Calu3 (cell line): ENCODE measurements around the gene SPTBN1. TPM values are rescaled to one million over a fixed set of nuclear protein-coding genes. Genes with fewer than 3 reads are reported as not detected.

ENCODE experiments used
- BruUV-seq: library from RNA; stranded (reverse); fragments of 400-500 nt; replicated peaks from 2 replicates; lab custom pipeline; 2021; lab: Mats Ljungman, UMichigan
- CTCF ChIA-PET: fragments of 300-600 bp; sonication (Branson Sonifier 250); formaldehyde crosslinking; loops from one replicate; lab custom pipeline; 2022; ENCODE audit warnings: antibody characterized with exemption; lab: Charles Lee
- DNase-seq: peaks from one replicate; pipeline ENCODE4 v3.0.0; 2022
- H3K27ac Mint-ChIP-seq: one replicate; pipeline ENCODE4 v1.8.0; 2022; ENCODE audit warnings: mixed read lengths; ENCODE audit not compliant: unreplicated experiment
- H3K27me3 Mint-ChIP-seq: one replicate; pipeline ENCODE4 v1.8.0; 2022; ENCODE audit warnings: mixed read lengths; ENCODE audit not compliant: unreplicated experiment
- H3K36me3 Mint-ChIP-seq: one replicate; pipeline ENCODE4 v1.8.0; 2022; ENCODE audit warnings: mild to moderate bottlenecking, moderate library complexity, mixed read lengths; ENCODE audit not compliant: insufficient read depth, unreplicated experiment
- H3K4me1 Mint-ChIP-seq: one replicate; pipeline ENCODE4 v1.8.0; 2022; ENCODE audit warnings: mild to moderate bottlenecking, low read depth, mixed read lengths; ENCODE audit not compliant: unreplicated experiment
- H3K4me3 Mint-ChIP-seq: one replicate; pipeline ENCODE4 v1.8.0; 2022; ENCODE audit warnings: mild to moderate bottlenecking, low read depth, moderate library complexity, mixed read lengths; ENCODE audit not compliant: unreplicated experiment
- H3K9me3 Mint-ChIP-seq: one replicate; pipeline ENCODE4 v1.8.0; 2022; ENCODE audit warnings: low read depth, mixed read lengths; ENCODE audit not compliant: unreplicated experiment
- intact Hi-C: fragments of 100-400 bp; cut with micrococcal nuclease; formaldehyde crosslinking; loops from one replicate; pipeline ENCODE4 v1.10.0; 2022; ENCODE audit not compliant: unreplicated experiment
- total RNA-seq: library from RNA; stranded (reverse); gene quantifications from 2 replicates; pipeline ENCODE4 v1.2.3, GENCODE V29; 2022
- TF ChIP-seq, protein P1 (sequence below): fragments of 200-600 bp; IDR thresholded peaks from one replicate; pipeline ENCODE4 v1.8.0; 2022; ENCODE audit warnings: antibody characterized with exemption; ENCODE audit not compliant: unreplicated experiment

Gene SPTBN1
- total RNA-seq, 1 experiment from 2014 or later, result 611 TPM

DNA sequence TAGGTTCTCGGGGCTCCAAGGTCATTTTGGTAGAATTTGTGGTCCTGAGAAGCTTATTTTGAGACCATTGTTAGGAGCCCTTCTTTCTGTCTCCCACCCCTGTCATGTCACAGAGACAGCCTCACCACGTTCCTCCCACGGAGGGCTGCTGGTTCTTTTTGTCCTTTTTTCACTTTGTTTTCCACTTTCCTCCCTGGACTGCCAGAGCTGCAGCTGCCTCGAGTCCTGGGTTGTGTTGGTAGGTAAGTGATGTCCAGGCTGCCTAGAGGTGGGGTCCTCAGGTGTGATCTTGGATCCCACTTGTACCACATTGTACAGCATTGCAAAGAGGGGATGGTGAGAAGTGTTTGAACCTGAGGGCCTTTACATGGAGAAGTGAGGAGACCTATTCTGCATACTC is 137.1 kb downstream of the SPTBN1 start:
- intact Hi-C loops, result no loop called here
- Mint-ChIP-seq H3K9me3 (no peaks in the 10 kb centered on the region), H3K27ac (peak overlapping the region; percentile 77), H3K27me3 (no peaks in the 10 kb centered on the region), H3K4me3 (no peak overlapping the region), H3K36me3 (peaks cover 84% of the 10 kb centered on the region), H3K4me1 (peaks cover 62% of the 10 kb centered on the region)
- DNase-seq, result no peak
- CTCF ChIA-PET, result no interaction called here
- TF ChIP-seq, protein P1, sequence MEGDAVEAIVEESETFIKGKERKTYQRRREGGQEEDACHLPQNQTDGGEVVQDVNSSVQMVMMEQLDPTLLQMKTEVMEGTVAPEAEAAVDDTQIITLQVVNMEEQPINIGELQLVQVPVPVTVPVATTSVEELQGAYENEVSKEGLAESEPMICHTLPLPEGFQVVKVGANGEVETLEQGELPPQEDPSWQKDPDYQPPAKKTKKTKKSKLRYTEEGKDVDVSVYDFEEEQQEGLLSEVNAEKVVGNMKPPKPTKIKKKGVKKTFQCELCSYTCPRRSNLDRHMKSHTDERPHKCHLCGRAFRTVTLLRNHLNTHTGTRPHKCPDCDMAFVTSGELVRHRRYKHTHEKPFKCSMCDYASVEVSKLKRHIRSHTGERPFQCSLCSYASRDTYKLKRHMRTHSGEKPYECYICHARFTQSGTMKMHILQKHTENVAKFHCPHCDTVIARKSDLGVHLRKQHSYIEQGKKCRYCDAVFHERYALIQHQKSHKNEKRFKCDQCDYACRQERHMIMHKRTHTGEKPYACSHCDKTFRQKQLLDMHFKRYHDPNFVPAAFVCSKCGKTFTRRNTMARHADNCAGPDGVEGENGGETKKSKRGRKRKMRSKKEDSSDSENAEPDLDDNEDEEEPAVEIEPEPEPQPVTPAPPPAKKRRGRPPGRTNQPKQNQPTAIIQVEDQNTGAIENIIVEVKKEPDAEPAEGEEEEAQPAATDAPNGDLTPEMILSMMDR, result no peak
- no TSS peak for BruUV-seq

DNA sequence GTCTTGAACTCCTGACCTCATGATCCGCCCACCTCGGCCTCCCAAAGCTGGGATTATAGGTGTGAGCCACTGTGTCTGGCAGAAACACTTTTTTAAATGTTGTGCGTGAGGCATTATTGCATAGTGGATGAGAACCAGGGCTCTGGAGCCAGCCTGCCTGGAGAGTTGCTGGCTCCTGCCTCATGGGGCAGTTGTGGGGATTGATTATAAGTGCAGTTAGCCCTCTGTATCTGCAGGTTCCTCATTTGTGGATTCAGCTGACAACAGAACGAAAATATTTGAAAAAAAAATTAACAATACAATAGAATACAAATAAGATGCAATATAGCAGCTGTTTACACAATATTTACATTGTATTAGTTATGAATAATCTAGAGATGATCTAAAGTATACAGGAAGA is 137.9 kb downstream of the SPTBN1 start:
- H3K36me3 Mint-ChIP-seq, result peaks cover 88% of the 10 kb centered on the region
- DNase-seq, result no peak
- no peaks in the 10 kb centered on the region for H3K27me3 Mint-ChIP-seq
- no peaks in the 10 kb centered on the region for H3K9me3 Mint-ChIP-seq
- CTCF ChIA-PET, result interaction anchor here (0.7 kb wide), 1 partner anchor 8 kb away, joined by 3 read pairs; no protein-coding TSS in a partner anchor
- BruUV-seq, result no TSS peak
- H3K4me1 Mint-ChIP-seq, result peaks cover 66% of the 10 kb centered on the region
- H3K4me3 Mint-ChIP-seq, result no peak overlapping the region
- intact Hi-C loops, result no loop called here
- TF ChIP-seq, protein P1, result no peak
- H3K27ac Mint-ChIP-seq, result no peak overlapping the region

DNA sequence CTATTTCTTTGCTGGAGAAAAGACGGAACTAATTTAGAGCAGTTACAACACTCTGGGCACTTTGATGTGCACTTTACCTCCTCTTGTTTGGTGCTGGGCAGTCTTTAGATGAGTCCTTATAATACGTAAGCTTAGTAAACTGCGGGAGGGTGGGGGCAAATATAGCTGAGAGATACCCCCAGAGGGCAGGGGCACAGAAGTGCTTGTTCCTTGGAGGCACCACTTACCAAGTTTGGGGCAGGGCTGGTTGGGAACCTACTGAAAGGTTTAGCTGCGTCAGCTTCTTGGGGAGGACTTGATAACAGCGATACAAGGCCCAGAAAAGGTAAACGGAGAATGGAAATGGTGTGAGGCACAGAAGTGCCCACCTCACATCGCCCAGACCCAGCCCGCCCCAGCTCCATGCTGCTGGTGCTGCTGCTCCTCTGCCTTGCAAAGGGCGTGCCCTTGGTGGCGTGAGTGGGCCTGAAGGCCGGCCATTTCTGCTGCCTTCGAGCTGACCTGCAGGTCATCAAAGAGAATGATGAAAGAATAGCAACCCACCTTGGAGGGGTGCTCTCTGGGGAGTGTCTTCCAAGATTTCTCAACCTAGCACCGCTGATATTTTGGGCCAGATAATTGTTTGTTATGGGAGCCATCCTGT is 139.2 kb downstream of the SPTBN1 start:
- no TSS peak for BruUV-seq
- CTCF ChIA-PET, result interaction anchor here (0.7 to 1.2 kb wide), 2 partner anchors 10 to 14 kb away, joined by 3 read pairs; no protein-coding TSS in a partner anchor
- H3K4me1 Mint-ChIP-seq, result peaks cover 74% of the 10 kb centered on the region

DNA sequence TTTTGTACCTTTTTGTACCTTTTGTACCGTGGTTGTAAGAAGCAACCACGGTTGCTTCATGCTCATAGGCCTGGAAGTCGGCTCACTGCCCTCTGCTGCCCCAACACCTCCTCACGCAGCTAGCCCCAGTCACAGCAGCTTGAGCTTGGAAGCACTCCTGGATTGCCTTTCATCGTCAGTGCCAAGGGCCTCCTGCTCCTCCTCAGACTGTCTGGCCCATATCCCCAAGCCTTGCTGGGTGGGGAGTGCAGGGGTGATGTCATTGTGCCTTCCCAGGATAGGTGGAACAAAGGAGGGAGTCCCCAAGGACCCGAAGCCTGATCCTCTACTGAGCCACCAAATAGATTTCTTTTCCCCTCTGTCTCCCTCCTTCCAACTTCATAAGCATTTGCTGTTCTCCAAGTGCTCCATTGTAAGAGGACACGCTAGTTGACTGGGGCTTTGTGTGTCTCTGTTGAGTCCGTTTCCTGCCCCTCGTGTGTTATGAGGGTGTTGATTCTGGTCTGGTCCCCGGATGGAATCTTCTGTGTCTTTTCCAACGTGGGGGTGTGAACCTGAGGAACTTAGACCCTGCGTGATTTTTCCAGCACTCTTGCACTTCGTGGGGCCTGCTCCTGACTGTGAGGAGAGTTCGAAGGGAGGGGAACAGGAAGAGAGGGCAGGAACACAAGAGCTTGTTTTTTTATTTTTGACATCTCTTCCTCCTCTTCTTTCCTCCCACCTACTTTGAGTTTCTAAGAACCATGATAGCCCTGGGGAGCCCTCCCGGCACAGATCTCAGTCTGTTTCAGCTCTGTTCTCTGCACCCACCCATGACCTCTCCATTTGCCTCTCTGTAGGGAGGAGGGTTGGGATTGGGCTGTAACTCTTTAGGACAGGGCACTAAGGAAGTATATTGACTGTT is 140.1 kb downstream of the SPTBN1 start:
- no TSS peak for BruUV-seq
- H3K9me3 Mint-ChIP-seq, result no peaks in the 10 kb centered on the region

More for the DNA sequence above, 139.2 kb downstream of the SPTBN1 start:
- H3K36me3 Mint-ChIP-seq, result peaks cover 97% of the 10 kb centered on the region
- TF ChIP-seq, protein P1, result no peak
- intact Hi-C loops, result no loop called here
- no peaks in the 10 kb centered on the region for H3K9me3 Mint-ChIP-seq
- H3K27ac Mint-ChIP-seq, result no peak overlapping the region
- DNase-seq, result no peak
- peak overlapping the region; percentile 33 for H3K4me3 Mint-ChIP-seq
- H3K27me3 Mint-ChIP-seq, result no peaks in the 10 kb centered on the region

More for the DNA sequence above, 140.1 kb downstream of the SPTBN1 start:
- no peak for DNase-seq
- peaks cover 97% of the 10 kb centered on the region for H3K36me3 Mint-ChIP-seq
- H3K27me3 Mint-ChIP-seq, result no peaks in the 10 kb centered on the region
- intact Hi-C loops, result no loop called here
- TF ChIP-seq, protein P1, result no peak
- H3K4me3 Mint-ChIP-seq, result peak overlapping the region; percentile 33
- H3K4me1 Mint-ChIP-seq, result peaks cover 72% of the 10 kb centered on the region
- peak overlapping the region; percentile 76 for H3K27ac Mint-ChIP-seq
- CTCF ChIA-PET, result interaction anchor here (0.6 to 1.2 kb wide), 3 partner anchors 9 to 985 kb away, joined by 3 to 4 read pairs (median 3); no protein-coding TSS in a partner anchor
